ENCODE measurements around the gene ZNF516. TPM values are rescaled to one million over a fixed set of nuclear protein-coding genes. Genes with fewer than 3 reads are reported as not detected.

Gene ZNF516
- total and polyA plus RNA-seq, 2 experiments from 2014 or later = 17.8 to 29.4 TPM

- H3K4me1 ChIP-seq (ENCODE audit: insufficient read depth) = peaks cover 61% of the 10 kb centered on the region
These were observed 22.2 kb downstream of the ZNF516 start for GRCh38 chr18:76472829-76473228.

DNA sequence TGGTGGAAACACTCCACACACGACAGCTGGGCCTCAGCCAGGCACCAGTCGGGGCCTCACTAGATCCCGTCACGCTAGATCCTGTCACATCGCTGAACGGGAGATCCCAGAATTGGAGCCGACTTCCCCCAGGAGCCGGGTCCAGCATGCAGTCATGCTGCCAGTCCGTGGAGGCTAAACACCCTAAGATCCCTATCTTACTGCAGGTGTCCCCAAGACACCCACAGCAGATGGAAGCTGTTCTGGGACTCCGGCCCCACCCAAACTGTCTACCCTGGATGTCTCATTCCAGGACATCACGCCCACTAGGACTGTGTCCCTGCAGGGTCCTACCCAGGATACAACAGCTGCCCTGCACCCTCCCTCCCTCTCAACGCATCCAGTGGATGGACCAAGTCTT lies 23.4 kb downstream of the ZNF516 start:
- Histone ChIP-seq H3K9ac (no peak overlapping the region), H3K79me2 (ENCODE audit: insufficient read depth) (peaks cover 98% of the 10 kb centered on the region), H3K4me2 (ENCODE audit: unreplicated experiment) (no peak overlapping the region), H3F3A (ENCODE audit: insufficient read depth) (peaks cover 27% of the 10 kb centered on the region), H3K9me2 (ENCODE audit: insufficient read depth) (no peaks in the 10 kb centered on the region), H3K9me3 (ENCODE audit: low read depth) (no peaks in the 10 kb centered on the region), H2AFZ (no peak overlapping the region), H3K4me1 (ENCODE audit: insufficient read depth) (peaks cover 52% of the 10 kb centered on the region), H3K36me3 (ENCODE audit: low read depth) (no peaks in the 10 kb centered on the region), H4K20me1 (ENCODE audit: insufficient read depth) (no peaks in the 10 kb centered on the region), H3K27me3 (replicated peaks; ENCODE audit: insufficient read depth) (no peaks in the 10 kb centered on the region), H3K4me3 (no peak overlapping the region), H3K27ac (no peak overlapping the region)
- no peak for DNase-seq
- 90 to 95% methylated on average over 12 of the region's 12 CpGs for WGBS, 2 experiments (ENCODE audit: low coverage in 1 of 2, low lambda C conversion rate in 2 of 2, missing lambda C conversion rate in 2 of 2)
- in situ Hi-C loops (cut with MboI) = no loop called here
- TF ChIP-seq EZH2phosphoT487 (IDR thresholded peaks at IDR 0.05; ENCODE audit: insufficient read depth, low read depth) (no peak), EZH2 (IDR thresholded peaks at IDR 0.05; ENCODE audit: insufficient read depth, poor library complexity, severe bottlenecking) (no peak)

More at GRCh38 chr18:76472829-76473228, 22.2 kb downstream of the ZNF516 start:
- no peaks in the 10 kb centered on the region for H3K9me3 ChIP-seq (ENCODE audit: low read depth)
- H3K27me3 ChIP-seq (replicated peaks; ENCODE audit: insufficient read depth) = no peaks in the 10 kb centered on the region
- TF ChIP-seq EZH2phosphoT487 (IDR thresholded peaks at IDR 0.05; ENCODE audit: insufficient read depth, low read depth) (no peak), EZH2 (IDR thresholded peaks at IDR 0.05; ENCODE audit: insufficient read depth, poor library complexity, severe bottlenecking) (no peak)
- WGBS, 2 experiments (ENCODE audit: low coverage in 1 of 2, low lambda C conversion rate in 2 of 2, missing lambda C conversion rate in 2 of 2) = 96 to 100% methylated on average over 3 of the region's 3 CpGs
- H3K36me3 ChIP-seq (ENCODE audit: low read depth) = no peaks in the 10 kb centered on the region
- no peaks in the 10 kb centered on the region for H3K9me2 ChIP-seq (ENCODE audit: insufficient read depth)
- peaks cover 93% of the 10 kb centered on the region for H3K79me2 ChIP-seq (ENCODE audit: insufficient read depth)
- in situ Hi-C loops (cut with MboI) = no loop called here
- no peak overlapping the region for H3K9ac ChIP-seq
- no peak overlapping the region for H2AFZ ChIP-seq
- H3K27ac ChIP-seq = no peak overlapping the region
- H3K4me2 ChIP-seq (ENCODE audit: unreplicated experiment) = no peak overlapping the region
- H3F3A ChIP-seq (ENCODE audit: insufficient read depth) = peaks cover 40% of the 10 kb centered on the region
- no peak for DNase-seq
- H3K4me3 ChIP-seq = no peak overlapping the region
- H4K20me1 ChIP-seq (ENCODE audit: insufficient read depth) = no peaks in the 10 kb centered on the region

DNA sequence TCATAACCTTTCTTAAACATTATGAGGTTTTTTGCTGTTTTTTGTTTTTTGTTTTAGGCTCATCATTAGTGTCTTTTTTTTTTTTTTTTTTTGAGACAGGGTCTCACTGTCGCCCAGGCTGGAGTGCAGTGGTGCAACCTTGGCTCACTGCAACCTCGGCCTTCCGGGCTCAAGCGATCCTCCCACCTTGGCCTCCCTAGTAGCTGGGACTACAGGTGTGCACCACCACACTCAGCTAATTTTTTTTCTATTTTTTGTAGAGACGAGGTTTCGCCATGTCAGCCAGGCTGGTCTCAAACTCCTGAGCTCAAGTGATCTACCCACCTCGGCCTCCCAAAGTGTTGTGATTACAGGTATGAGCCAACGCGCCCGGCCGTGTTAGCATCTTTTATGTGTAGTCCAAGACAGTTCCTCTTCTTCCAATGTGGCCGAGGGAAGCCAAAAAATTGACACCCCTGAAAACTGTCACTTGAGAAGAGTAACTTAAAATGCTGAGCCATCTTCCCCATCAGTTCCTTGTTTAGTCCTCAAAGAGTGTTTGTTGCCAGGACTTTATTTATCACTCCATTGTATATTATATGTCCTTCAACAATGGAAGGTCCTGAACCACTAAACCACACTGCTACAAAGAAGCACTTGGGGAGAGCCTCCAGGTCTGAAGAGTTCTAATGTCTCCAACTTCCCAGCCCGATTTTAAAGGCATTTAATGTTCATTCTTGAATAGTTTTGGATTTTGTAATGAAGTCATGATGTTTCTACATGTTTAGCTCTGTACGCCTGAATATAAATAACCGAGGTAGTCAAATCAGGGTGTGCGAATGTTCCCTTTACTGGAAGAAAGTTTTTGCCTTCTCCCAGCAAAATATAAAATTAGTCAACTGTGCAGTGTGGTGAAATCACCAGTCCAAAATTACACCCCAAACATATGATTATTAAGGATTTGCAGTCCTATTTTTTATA lies 26.4 kb downstream of the ZNF516 start:
- no peak for DNase-seq
- peaks cover 98% of the 10 kb centered on the region for H3K79me2 ChIP-seq (ENCODE audit: insufficient read depth)
- no peaks in the 10 kb centered on the region for H4K20me1 ChIP-seq (ENCODE audit: insufficient read depth)
- 89 to 93% methylated on average over 16 of the region's 16 CpGs for WGBS, 2 experiments (ENCODE audit: low coverage in 1 of 2, low lambda C conversion rate in 2 of 2, missing lambda C conversion rate in 2 of 2)
- no peaks in the 10 kb centered on the region for H3F3A ChIP-seq (ENCODE audit: insufficient read depth)
- peaks cover 25% of the 10 kb centered on the region for H3K4me1 ChIP-seq (ENCODE audit: insufficient read depth)
- H3K4me3 ChIP-seq = no peak overlapping the region
- peak overlapping the region; percentile 47 for H3K4me2 ChIP-seq (ENCODE audit: unreplicated experiment)
- H3K27me3 ChIP-seq (replicated peaks; ENCODE audit: insufficient read depth) = no peaks in the 10 kb centered on the region
- no peak overlapping the region for H2AFZ ChIP-seq
- H3K9me3 ChIP-seq (ENCODE audit: low read depth) = no peaks in the 10 kb centered on the region
- in situ Hi-C loops (cut with MboI) = no loop called here
- no peak for TF ChIP-seq EZH2 (IDR thresholded peaks at IDR 0.05; ENCODE audit: insufficient read depth, poor library complexity, severe bottlenecking)
- TF ChIP-seq EZH2phosphoT487 (IDR thresholded peaks at IDR 0.05; ENCODE audit: insufficient read depth, low read depth) = no peak
- no peaks in the 10 kb centered on the region for H3K9me2 ChIP-seq (ENCODE audit: insufficient read depth)
- no peak overlapping the region for H3K27ac ChIP-seq
- H3K9ac ChIP-seq = no peak overlapping the region
- no peaks in the 10 kb centered on the region for H3K36me3 ChIP-seq (ENCODE audit: low read depth)

DNA sequence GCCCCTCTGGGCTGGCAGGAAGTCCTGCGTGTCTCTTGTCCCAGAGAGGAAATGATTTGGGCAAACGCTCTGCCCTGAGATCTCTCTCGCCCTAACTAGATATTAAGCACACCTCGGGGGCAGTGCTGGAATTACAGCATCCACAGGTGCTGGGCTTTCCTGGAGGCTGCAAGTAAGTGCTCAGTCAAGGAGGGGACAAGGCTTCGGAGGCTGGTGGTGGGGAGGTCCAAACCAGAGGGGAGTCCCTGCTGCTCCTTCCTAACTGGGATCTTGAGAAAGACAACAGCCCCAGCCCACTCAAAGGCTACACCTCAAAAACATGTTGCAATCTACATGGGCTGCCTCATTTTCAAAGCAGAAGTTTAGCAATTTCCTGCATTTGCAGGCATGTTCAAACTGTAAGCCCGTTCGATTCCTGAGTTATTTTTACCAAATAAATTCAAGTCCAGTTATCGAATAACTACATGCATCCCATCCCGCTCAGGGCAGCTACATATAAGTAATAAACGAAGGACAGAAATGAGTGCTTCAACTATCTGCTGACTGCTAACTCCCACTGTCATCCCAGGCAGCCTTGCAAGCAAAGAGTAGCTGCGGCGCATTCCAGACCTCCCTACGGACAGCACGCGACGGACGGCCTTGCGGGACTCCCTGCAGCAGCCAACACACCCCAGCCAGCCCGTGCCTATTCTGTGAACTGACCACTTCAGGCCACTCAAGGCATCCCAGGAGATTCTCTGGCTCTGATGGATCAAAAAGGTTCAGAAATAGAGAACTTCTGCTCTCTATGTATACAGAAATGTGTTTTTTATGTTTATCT lies 27.5 kb downstream of the ZNF516 start:
- no peak overlapping the region for H3K4me2 ChIP-seq (ENCODE audit: unreplicated experiment)
- in situ Hi-C loops (cut with MboI) = no loop called here
- H3K9me3 ChIP-seq (ENCODE audit: low read depth) = no peaks in the 10 kb centered on the region
- H3K9ac ChIP-seq = no peak overlapping the region
- no peaks in the 10 kb centered on the region for H3K27me3 ChIP-seq (replicated peaks; ENCODE audit: insufficient read depth)
- no peak overlapping the region for H3K4me3 ChIP-seq
- peaks cover 98% of the 10 kb centered on the region for H3K79me2 ChIP-seq (ENCODE audit: insufficient read depth)
- H3K9me2 ChIP-seq (ENCODE audit: insufficient read depth) = no peaks in the 10 kb centered on the region
- H2AFZ ChIP-seq = no peak overlapping the region
- H4K20me1 ChIP-seq (ENCODE audit: insufficient read depth) = no peaks in the 10 kb centered on the region
- no peaks in the 10 kb centered on the region for H3K36me3 ChIP-seq (ENCODE audit: low read depth)
- peak; percentile 27 for DNase-seq
- TF ChIP-seq EZH2phosphoT487 (IDR thresholded peaks at IDR 0.05; ENCODE audit: insufficient read depth, low read depth) = no peak
- no peak for TF ChIP-seq EZH2 (IDR thresholded peaks at IDR 0.05; ENCODE audit: insufficient read depth, poor library complexity, severe bottlenecking)
- no peaks in the 10 kb centered on the region for H3F3A ChIP-seq (ENCODE audit: insufficient read depth)
- H3K4me1 ChIP-seq (ENCODE audit: insufficient read depth) = peaks cover 25% of the 10 kb centered on the region
- H3K27ac ChIP-seq = no peak overlapping the region
- 76 to 83% methylated on average over 19 of the region's 19 CpGs for WGBS, 2 experiments (ENCODE audit: low coverage in 1 of 2, low lambda C conversion rate in 2 of 2, missing lambda C conversion rate in 2 of 2)

All from GM23248 (cell line).